GM13976 (cell line): ENCODE data around the gene CAMKMT.

ENCODE experiments used
- DNase-seq: peaks from one replicate; pipeline ENCODE4 v3.0.0; 2012; ENCODE audit warnings: low spot score
- CTCF ChIP-seq: IDR thresholded peaks from 2 replicates; pipeline ENCODE4 v1.5.1; 2012; ENCODE audit warnings: borderline replicate concordance, mild to moderate bottlenecking; ENCODE audit not compliant: insufficient read depth; ENCODE audit errors: extremely low read depth, missing control alignments, control extremely low read depth
- in situ Hi-C: fragments of 300-500 bp; cut with MboI; formaldehyde crosslinking; loops from one replicate; pipeline ENCODE4 v1.12.0; 2022; ENCODE audit warnings: low sequenced_read_pairs, mixed read lengths, inconsistent platforms; ENCODE audit not compliant: unreplicated experiment

CAMKMT gene

GRCh38 chr2:44551497-44551896 lies 189.8 kb downstream of the CAMKMT start:
- no peak for TF ChIP-seq CTCF
- no peak for DNase-seq
- in situ Hi-C loops: no loop called here

GRCh38 chr2:44553456-44553855 lies 191.7 kb downstream of the CAMKMT start:
- no peak for TF ChIP-seq CTCF
- DNase-seq: no peak
- in situ Hi-C loops: no loop called here

GRCh38 chr2:44555700-44556099 lies 194.0 kb downstream of the CAMKMT start:
- no peak for DNase-seq
- TF ChIP-seq CTCF: no peak
- in situ Hi-C loops: no loop called here

- no peak for TF ChIP-seq CTCF
- no peak for DNase-seq
- in situ Hi-C loops: no loop called here
These were observed 197.4 kb downstream of the CAMKMT start for GRCh38 chr2:44559108-44559507.

- peak; percentile 21 for TF ChIP-seq CTCF
- no peak for DNase-seq
- in situ Hi-C loops: no loop called here
These were observed 198.6 kb downstream of the CAMKMT start for GRCh38 chr2:44560352-44560751.

GRCh38 chr2:44560941-44561340 lies 199.2 kb downstream of the CAMKMT start:
- DNase-seq: no peak
- in situ Hi-C loops: no loop called here
- no peak for TF ChIP-seq CTCF

- no peak for TF ChIP-seq CTCF
- in situ Hi-C loops: no loop called here
These were observed 201.0 kb downstream of the CAMKMT start for GRCh38 chr2:44562737-44563136.

More at GRCh38 chr2:44562737-44563136, 201.0 kb downstream of the CAMKMT start:
- DNase-seq: no peak
